ENCODE data around the gene RAP1GAP2.

RAP1GAP2 gene

DNA sequence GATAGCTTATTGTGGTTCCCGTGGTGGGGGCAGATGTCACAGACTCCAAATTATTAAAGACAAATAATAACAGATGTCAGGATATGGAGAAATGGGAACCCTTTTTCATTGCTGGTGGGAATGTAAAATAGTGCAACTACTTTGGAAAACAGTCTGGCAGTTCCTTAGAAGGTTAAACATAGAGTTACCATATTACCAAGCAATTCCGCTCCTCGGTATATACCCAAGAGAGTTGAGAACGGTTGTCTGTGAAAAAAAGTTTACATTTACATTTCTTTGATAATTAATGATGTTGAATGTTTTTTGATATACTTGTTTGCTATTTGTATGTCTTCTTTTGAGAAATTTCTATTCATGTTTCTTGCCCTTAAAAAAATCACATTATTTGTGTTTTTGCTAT, 226.0 kb downstream of the RAP1GAP2 start:
- TF ChIP-seq, protein P1, sequence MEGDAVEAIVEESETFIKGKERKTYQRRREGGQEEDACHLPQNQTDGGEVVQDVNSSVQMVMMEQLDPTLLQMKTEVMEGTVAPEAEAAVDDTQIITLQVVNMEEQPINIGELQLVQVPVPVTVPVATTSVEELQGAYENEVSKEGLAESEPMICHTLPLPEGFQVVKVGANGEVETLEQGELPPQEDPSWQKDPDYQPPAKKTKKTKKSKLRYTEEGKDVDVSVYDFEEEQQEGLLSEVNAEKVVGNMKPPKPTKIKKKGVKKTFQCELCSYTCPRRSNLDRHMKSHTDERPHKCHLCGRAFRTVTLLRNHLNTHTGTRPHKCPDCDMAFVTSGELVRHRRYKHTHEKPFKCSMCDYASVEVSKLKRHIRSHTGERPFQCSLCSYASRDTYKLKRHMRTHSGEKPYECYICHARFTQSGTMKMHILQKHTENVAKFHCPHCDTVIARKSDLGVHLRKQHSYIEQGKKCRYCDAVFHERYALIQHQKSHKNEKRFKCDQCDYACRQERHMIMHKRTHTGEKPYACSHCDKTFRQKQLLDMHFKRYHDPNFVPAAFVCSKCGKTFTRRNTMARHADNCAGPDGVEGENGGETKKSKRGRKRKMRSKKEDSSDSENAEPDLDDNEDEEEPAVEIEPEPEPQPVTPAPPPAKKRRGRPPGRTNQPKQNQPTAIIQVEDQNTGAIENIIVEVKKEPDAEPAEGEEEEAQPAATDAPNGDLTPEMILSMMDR (IDR thresholded peaks at IDR 0.05; ENCODE audit: control insufficient read depth, insufficient read depth, low read depth, low read length, missing control alignments): no peak
- no peak for DNase-seq (ENCODE audit: low read depth)
- no peak overlapping the region for H3K4me3 ChIP-seq (ENCODE audit: control insufficient read depth, low read depth, low read length)

DNA sequence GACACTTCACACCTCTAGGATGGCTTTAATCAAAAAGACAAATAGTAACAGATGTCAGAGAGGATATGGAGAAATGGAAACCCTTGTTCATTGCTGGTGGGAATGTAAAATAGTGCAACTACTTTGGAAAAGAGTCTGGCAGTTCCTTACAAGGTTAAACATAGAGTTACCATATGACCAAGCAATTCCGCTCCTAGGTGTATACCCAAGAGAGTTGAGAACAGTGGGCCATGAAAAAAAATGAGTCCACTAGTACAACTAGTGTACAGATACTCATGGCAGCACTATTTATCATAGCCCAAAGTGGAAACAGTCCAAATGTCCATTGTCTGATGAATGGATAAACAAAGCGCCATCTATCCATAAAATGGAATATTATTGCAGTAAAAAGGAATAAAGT, 228.1 kb downstream of the RAP1GAP2 start:
- H3K4me3 ChIP-seq (ENCODE audit: control insufficient read depth, low read depth, low read length): no peak overlapping the region
- TF ChIP-seq, protein P1 (IDR thresholded peaks at IDR 0.05; ENCODE audit: control insufficient read depth, insufficient read depth, low read depth, low read length, missing control alignments): no peak
- DNase-seq (ENCODE audit: low read depth): no peak

DNA sequence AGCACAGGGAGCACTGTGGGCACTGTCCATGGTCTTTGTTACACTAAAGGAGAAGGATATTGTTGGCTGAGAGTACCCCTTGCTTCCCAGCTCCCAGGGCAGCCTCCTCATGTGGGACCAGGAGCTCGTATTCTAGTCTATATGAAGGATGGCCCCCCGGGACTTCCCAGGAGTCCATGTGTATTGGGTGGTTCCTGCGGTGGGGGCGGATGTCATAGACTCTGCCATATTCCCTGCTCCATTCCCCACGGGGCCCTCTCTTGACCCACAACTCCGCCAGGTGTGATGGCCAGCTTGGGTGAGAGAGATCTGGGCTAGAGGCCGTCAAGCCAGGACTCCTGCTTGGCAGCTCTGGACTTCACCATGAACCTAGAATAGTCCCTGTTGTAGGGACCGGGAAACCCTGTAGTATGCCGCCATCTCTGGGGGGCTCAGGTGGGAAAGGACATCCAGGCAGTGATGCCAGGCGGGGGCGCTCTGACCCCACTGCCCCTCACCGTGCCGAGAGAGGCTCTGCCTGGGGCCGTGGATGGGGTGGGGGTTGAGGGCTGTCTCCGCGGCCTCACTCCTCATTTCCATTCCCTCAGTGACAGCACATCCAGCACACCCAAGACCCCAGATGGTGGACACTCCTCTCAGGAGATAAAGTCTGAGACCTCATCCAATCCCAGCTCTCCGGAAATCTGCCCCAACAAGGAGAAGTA, 229.3 kb downstream of the RAP1GAP2 start:
- TF ChIP-seq, protein P1 (IDR thresholded peaks at IDR 0.05; ENCODE audit: control insufficient read depth, insufficient read depth, low read depth, low read length, missing control alignments): no peak
- H3K4me3 ChIP-seq (ENCODE audit: control insufficient read depth, low read depth, low read length): no peak overlapping the region
- no peak for DNase-seq (ENCODE audit: low read depth)

DNA sequence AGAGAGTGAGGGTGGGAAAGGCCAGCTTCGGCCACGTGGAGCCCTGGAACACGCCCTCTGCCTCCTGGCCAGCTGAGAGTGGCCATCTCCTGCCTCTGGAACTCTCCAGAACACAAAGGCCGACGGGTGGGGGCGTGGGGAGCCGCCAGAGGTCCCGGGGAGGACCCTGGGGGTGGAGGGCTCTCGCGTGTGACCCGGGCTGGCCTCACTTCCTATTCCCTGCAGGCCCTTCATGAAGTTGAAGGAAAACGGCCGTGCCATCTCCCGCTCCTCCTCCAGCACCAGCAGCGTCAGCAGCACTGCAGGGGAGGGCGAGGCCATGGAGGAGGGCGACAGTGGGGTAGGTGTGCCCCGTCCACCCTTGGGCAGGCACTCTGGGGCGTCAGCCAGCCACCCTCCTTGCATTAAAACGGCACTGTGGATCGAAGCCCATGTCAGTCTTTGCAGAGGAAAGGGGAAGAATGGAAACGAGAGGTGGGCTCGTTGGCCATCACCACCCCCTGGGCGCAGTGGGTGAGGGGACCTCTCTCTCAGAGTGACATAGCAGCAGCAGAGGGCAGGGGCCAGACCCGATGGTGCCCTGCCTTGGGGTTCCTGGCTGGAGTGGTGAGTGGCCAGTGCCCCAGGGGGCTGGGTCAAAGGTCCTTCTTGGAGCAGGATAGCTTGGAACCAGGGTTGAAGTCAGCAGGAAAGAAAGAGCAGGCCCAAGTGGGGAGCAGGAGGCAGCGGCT, 230.1 kb downstream of the RAP1GAP2 start:
- TF ChIP-seq, protein P1 (IDR thresholded peaks at IDR 0.05; ENCODE audit: control insufficient read depth, insufficient read depth, low read depth, low read length, missing control alignments): no peak
- DNase-seq (ENCODE audit: low read depth): no peak

DNA sequence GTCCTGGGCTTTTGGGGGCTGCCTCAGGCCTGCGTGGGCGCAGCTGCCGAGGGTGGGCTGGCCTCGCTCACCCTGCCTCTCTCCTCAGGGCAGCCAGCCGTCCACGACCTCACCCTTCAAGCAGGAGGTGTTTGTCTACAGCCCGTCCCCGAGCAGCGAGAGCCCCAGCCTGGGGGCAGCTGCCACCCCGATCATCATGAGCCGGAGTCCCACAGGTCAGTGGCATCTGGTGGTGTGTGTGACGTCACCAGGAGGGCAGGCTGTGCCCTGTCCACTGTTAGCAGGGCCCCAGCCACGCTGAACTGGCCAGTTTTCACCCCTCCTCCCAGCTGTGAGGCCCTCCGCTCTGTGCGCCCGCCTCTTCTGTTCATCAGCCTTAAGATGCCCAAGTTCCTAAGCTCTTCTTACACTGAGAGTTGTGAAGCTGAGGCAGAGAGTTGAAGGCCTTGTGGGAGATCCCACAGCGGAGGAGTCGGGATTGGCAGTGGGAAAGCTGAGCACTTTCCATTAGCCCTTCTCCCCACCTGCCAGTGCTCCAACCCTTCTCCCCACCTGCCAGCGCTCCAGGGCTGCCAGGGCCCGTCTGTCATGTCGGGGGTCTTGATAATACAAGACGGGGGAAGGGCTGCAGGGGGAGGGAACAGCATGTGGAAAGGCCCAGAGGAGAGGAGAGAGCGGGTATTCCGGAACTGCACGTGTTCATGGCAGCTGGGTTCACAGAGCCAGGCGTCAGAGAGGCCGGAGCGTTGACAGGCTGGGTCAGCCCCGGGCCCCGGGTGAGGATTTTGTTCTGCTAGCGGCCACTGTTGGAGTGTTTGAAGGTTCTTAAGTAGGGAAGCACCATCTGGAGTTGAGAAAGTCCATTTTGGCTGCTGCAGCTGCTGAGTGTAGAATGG, 230.9 kb downstream of the RAP1GAP2 start:
- DNase-seq (ENCODE audit: low read depth): no peak
- TF ChIP-seq, protein P1 (IDR thresholded peaks at IDR 0.05; ENCODE audit: control insufficient read depth, insufficient read depth, low read depth, low read length, missing control alignments): no peak
- no peak overlapping the region for H3K4me3 ChIP-seq (ENCODE audit: control insufficient read depth, low read depth, low read length)

More for the DNA sequence above, 230.1 kb downstream of the RAP1GAP2 start:
- H3K4me3 ChIP-seq (ENCODE audit: control insufficient read depth, low read depth, low read length): no peak overlapping the region

DNA sequence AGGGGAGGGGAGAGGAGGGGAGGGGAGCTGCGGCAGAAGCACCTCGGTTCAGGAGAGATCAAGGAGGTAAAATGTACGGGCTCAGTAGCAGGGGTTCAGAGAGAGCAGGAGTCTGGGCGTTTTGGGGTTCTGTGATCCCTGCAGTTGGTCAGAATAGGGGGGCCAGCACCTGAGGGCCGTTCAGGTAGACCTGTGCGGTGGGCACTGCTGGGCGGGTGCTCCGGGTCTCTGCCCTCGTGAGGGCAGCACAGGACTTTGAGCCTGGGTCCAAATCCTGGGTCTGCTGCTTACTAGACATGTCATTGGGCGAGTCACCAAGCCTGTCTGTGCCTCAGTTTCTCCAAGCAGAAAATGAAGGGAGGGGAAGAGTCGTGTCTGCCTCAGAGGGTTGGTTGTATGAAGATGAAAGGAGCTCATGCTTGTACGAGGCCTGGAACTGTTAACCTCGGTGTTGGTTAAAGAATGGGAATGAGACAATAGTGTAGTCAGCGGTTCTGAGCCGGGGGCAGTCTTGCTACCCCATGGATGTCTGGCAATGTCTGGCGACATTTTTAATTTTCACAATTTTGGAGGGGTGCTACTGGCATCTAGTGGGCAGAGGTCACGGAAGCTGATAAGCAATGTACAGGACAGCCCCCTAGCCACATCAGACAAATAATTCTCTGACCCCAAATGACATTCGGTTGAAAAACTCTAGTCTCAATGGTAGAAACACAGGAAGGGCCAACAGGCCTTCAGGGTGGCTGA, 231.7 kb downstream of the RAP1GAP2 start:
- no peak for DNase-seq (ENCODE audit: low read depth)

More for the DNA sequence above, 231.7 kb downstream of the RAP1GAP2 start:
- TF ChIP-seq, protein P1 (IDR thresholded peaks at IDR 0.05; ENCODE audit: control insufficient read depth, insufficient read depth, low read depth, low read length, missing control alignments): no peak
- H3K4me3 ChIP-seq (ENCODE audit: control insufficient read depth, low read depth, low read length): no peak overlapping the region
